ENCODE measurements around the gene RNH1.

The RNH1 gene

GRCh38 chr11:531919-532526, 25.0 kb upstream of the RNH1 start:
- no peak for DNase-seq
- Histone ChIP-seq H3K56ac (ENCODE audit: low read length) (no peak overlapping the region), H4K8ac (ENCODE audit: low read depth, low read length) (no peak overlapping the region), H3K23ac (ENCODE audit: low read length) (no peak overlapping the region), H3K4ac (ENCODE audit: low read depth, low read length) (no peak overlapping the region), H2BK120ac (ENCODE audit: low read depth, low read length) (no peak overlapping the region), H3K4me2 (ENCODE audit: low read length) (no peak overlapping the region), H3K79me2 (ENCODE audit: control insufficient read depth, insufficient read depth, low read length) (peaks cover 7% of the 10 kb centered on the region), H2BK5ac (ENCODE audit: low read length) (no peak overlapping the region), H2AK5ac (ENCODE audit: low read length) (no peak overlapping the region), H3K4me3 (ENCODE audit: low read length) (no peak overlapping the region), H3K9ac (ENCODE audit: low read length) (no peak overlapping the region), H3K79me1 (ENCODE audit: low read length) (peaks cover 12% of the 10 kb centered on the region), H2BK15ac (replicated peaks; ENCODE audit: low read depth) (no peak overlapping the region), H3K27ac (ENCODE audit: low read depth, low read length) (no peak overlapping the region), H4K5ac (ENCODE audit: low read length) (no peak overlapping the region), H3K36me3 (ENCODE audit: control insufficient read depth, insufficient read depth, low read length) (no peaks in the 10 kb centered on the region), H3K4me1 (ENCODE audit: control insufficient read depth, low read depth, low read length) (peaks cover 1% of the 10 kb centered on the region), H3K18ac (ENCODE audit: low read length) (no peak overlapping the region), H3K27me3 (ENCODE audit: insufficient read depth, low read length, poor library complexity) (no peaks in the 10 kb centered on the region)
- WGBS (ENCODE audit: extremely low coverage, insufficient coverage, low lambda C conversion rate) = no CpG with 5 or more reads among the region's 18 CpGs

GRCh38 chr11:530960-531831, 24.2 kb upstream of the RNH1 start:
- Histone ChIP-seq H3K79me1 (ENCODE audit: low read length) (peaks cover 12% of the 10 kb centered on the region), H3K4ac (ENCODE audit: low read depth, low read length) (no peak overlapping the region), H3K56ac (ENCODE audit: low read length) (no peak overlapping the region), H3K27ac (ENCODE audit: low read depth, low read length) (no peak overlapping the region), H4K8ac (ENCODE audit: low read depth, low read length) (no peak overlapping the region), H2AK5ac (ENCODE audit: low read length) (no peak overlapping the region), H3K79me2 (ENCODE audit: control insufficient read depth, insufficient read depth, low read length) (peaks cover 7% of the 10 kb centered on the region), H3K4me3 (ENCODE audit: low read length) (no peak overlapping the region), H2BK5ac (ENCODE audit: low read length) (no peak overlapping the region), H2BK120ac (ENCODE audit: low read depth, low read length) (no peak overlapping the region), H3K27me3 (ENCODE audit: insufficient read depth, low read length, poor library complexity) (no peaks in the 10 kb centered on the region), H3K9ac (ENCODE audit: low read length) (no peak overlapping the region), H3K4me2 (ENCODE audit: low read length) (no peak overlapping the region), H2BK15ac (replicated peaks; ENCODE audit: low read depth) (no peak overlapping the region), H3K23ac (ENCODE audit: low read length) (no peak overlapping the region), H4K5ac (ENCODE audit: low read length) (no peak overlapping the region), H3K4me1 (ENCODE audit: control insufficient read depth, low read depth, low read length) (peaks cover 1% of the 10 kb centered on the region), H3K18ac (ENCODE audit: low read length) (no peak overlapping the region), H3K36me3 (ENCODE audit: control insufficient read depth, insufficient read depth, low read length) (no peaks in the 10 kb centered on the region)
- WGBS (ENCODE audit: extremely low coverage, insufficient coverage, low lambda C conversion rate) = no CpG with 5 or more reads among the region's 28 CpGs
- no peak for DNase-seq

DNA sequence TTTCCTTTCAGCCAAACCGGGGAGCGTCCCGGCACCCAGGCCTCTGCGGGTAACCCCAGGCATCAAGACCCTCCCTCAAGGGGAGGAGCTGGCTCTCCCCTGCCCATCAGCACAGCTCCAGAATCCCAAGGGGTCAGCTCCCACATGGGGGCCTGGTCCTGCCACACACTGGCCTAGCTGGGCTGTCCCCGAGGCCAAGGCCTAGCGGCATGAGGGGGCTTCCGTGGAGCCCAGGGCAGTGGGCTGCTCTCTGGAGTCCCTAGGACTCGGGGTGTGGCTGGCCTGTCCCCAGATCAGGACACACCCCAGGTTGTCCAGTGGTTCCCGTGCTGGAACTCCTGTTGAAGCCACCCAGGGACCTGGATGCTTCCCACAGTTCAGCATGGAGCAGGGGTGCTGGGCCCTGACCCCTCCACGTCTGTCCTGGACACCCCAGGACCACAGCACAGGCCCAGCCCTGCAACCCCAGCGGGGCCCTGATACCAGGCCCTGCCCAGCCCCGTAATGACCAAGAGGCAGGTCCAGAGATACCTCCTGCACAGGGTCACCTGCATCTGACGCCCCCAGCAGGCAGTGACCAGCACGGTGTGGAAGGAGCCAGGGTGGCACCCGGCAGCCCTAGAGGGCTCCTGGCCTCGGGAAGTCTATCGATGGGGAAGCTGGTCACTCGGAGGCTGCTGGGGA, 22.8 kb upstream of the RNH1 start:
- Histone ChIP-seq H3K23ac (ENCODE audit: low read length) (no peak overlapping the region), H2BK5ac (ENCODE audit: low read length) (no peak overlapping the region)

DNA sequence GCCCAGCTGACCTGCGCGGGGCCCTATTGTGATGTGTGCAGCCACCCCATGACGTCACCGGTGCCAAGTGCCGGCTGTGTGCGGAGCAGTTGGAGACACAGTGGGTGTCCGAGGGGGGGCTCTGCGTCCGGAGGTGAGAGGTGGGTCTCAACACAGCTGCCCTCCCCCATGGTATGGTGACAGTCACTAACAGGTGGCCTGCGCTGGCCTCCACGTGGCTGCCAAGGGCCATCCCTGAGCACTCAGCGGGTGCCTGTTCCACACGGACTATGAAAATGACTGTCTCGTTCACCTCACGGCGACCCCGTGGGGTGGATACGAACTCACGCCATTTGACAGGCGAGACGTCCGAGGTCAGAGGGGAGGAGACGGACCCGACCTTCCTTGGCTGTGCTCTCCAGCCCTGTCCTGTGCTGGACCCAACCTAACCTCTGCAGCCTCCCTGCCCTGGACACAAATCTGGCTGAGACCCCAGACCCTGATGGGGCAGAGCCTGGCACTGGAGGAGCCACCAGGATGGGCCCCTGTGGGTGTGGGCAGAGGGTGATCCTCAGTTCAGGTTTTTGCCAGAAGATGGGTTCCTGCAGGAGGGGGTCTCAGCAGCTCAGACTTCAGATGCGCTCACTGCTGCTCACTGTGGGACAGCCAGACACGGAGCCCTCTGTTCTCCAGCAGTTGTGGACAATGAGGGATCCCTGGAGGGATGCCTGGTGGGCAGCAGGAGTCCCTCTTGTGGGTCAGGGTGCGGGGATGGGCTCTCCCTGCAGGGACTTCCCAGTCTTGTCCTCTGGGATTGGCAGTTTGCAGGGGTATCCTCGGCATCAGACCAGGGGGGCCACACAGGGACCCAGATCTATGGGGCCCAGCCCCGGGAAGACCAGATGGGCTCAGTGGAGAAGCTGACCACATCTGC, 22.0 kb upstream of the RNH1 start:
- no peak overlapping the region for H4K5ac ChIP-seq (ENCODE audit: low read length)
- H3K23ac ChIP-seq (ENCODE audit: low read length) = no peak overlapping the region
- H3K27me3 ChIP-seq (ENCODE audit: insufficient read depth, low read length, poor library complexity) = no peaks in the 10 kb centered on the region
- H3K27ac ChIP-seq (ENCODE audit: low read depth, low read length) = no peak overlapping the region
- no peak overlapping the region for H3K4me3 ChIP-seq (ENCODE audit: low read length)
- DNase-seq = no peak
- H3K9ac ChIP-seq (ENCODE audit: low read length) = no peak overlapping the region
- no peak overlapping the region for H3K56ac ChIP-seq (ENCODE audit: low read length)
- WGBS (ENCODE audit: extremely low coverage, insufficient coverage, low lambda C conversion rate) = no CpG with 5 or more reads among the region's 29 CpGs
- H2BK120ac ChIP-seq (ENCODE audit: low read depth, low read length) = no peak overlapping the region
- no peak overlapping the region for H2BK15ac ChIP-seq (replicated peaks; ENCODE audit: low read depth)
- no peaks in the 10 kb centered on the region for H3K4me1 ChIP-seq (ENCODE audit: control insufficient read depth, low read depth, low read length)
- no peak overlapping the region for H2BK5ac ChIP-seq (ENCODE audit: low read length)
- H3K79me1 ChIP-seq (ENCODE audit: low read length) = peaks cover 4% of the 10 kb centered on the region
- H4K8ac ChIP-seq (ENCODE audit: low read depth, low read length) = no peak overlapping the region
- no peak overlapping the region for H3K18ac ChIP-seq (ENCODE audit: low read length)
- no peak overlapping the region for H3K4ac ChIP-seq (ENCODE audit: low read depth, low read length)
- no peak overlapping the region for H2AK5ac ChIP-seq (ENCODE audit: low read length)
- H3K4me2 ChIP-seq (ENCODE audit: low read length) = no peak overlapping the region
- H3K79me2 ChIP-seq (ENCODE audit: control insufficient read depth, insufficient read depth, low read length) = peaks cover 2% of the 10 kb centered on the region
- H3K36me3 ChIP-seq (ENCODE audit: control insufficient read depth, insufficient read depth, low read length) = no peaks in the 10 kb centered on the region

More for the DNA sequence above, 22.8 kb upstream of the RNH1 start:
- no peak for DNase-seq
- Histone ChIP-seq H3K79me1 (ENCODE audit: low read length) (peaks cover 12% of the 10 kb centered on the region), H3K18ac (ENCODE audit: low read length) (no peak overlapping the region), H4K5ac (ENCODE audit: low read length) (no peak overlapping the region), H2BK15ac (replicated peaks; ENCODE audit: low read depth) (no peak overlapping the region), H3K79me2 (ENCODE audit: control insufficient read depth, insufficient read depth, low read length) (peaks cover 7% of the 10 kb centered on the region), H4K8ac (ENCODE audit: low read depth, low read length) (no peak overlapping the region), H3K56ac (ENCODE audit: low read length) (no peak overlapping the region), H3K9ac (ENCODE audit: low read length) (no peak overlapping the region), H3K4me2 (ENCODE audit: low read length) (no peak overlapping the region), H3K36me3 (ENCODE audit: control insufficient read depth, insufficient read depth, low read length) (no peaks in the 10 kb centered on the region), H2AK5ac (ENCODE audit: low read length) (no peak overlapping the region), H3K27me3 (ENCODE audit: insufficient read depth, low read length, poor library complexity) (no peaks in the 10 kb centered on the region), H3K27ac (ENCODE audit: low read depth, low read length) (no peak overlapping the region), H3K4ac (ENCODE audit: low read depth, low read length) (no peak overlapping the region), H3K4me3 (ENCODE audit: low read length) (no peak overlapping the region), H2BK120ac (ENCODE audit: low read depth, low read length) (no peak overlapping the region), H3K4me1 (ENCODE audit: control insufficient read depth, low read depth, low read length) (no peaks in the 10 kb centered on the region)
- WGBS (ENCODE audit: extremely low coverage, insufficient coverage, low lambda C conversion rate) = no CpG with 5 or more reads among the region's 18 CpGs

DNA sequence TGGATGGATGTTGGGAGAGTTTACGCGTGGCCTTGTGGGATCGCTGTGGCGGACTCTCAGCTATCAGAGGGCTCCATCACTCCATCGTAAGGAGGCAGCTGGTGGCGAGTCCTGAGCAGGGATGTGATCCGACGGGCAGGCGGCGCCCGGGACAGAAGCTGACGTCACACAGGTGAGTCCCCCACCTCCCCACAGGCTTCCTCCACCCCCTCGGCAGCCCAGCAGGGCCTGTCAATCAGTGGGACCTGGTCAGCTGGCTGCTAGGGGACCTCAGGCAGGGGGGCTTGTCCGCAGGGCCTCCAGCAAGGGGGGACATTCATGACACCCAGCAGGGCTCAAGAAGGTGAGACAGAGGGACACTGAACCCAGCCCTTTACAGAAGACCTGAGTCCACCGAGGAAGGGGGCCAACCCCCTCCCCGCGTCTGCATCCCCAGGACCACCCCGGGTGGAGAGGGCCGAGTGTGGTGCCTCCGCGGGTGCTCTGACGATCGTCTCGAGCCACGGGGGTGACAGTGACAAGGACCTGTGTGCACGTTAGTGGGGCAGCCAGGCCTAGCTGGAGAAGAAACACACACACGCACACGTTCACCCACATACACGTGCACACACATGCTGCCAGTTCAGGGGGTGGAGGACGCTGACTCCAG, 21.2 kb upstream of the RNH1 start:
- no peaks in the 10 kb centered on the region for H3K27me3 ChIP-seq (ENCODE audit: insufficient read depth, low read length, poor library complexity)
- H4K5ac ChIP-seq (ENCODE audit: low read length) = no peak overlapping the region
- H2BK5ac ChIP-seq (ENCODE audit: low read length) = no peak overlapping the region
- H3K4me1 ChIP-seq (ENCODE audit: control insufficient read depth, low read depth, low read length) = no peaks in the 10 kb centered on the region
- no peak overlapping the region for H4K8ac ChIP-seq (ENCODE audit: low read depth, low read length)
- no peak overlapping the region for H2BK120ac ChIP-seq (ENCODE audit: low read depth, low read length)
- H3K36me3 ChIP-seq (ENCODE audit: control insufficient read depth, insufficient read depth, low read length) = no peaks in the 10 kb centered on the region
- H2AK5ac ChIP-seq (ENCODE audit: low read length) = no peak overlapping the region
- H3K18ac ChIP-seq (ENCODE audit: low read length) = no peak overlapping the region
- H3K56ac ChIP-seq (ENCODE audit: low read length) = no peak overlapping the region
- no peak overlapping the region for H3K27ac ChIP-seq (ENCODE audit: low read depth, low read length)
- no peak overlapping the region for H3K4ac ChIP-seq (ENCODE audit: low read depth, low read length)
- no peak overlapping the region for H3K4me2 ChIP-seq (ENCODE audit: low read length)
- no peak overlapping the region for H3K9ac ChIP-seq (ENCODE audit: low read length)
- H3K79me1 ChIP-seq (ENCODE audit: low read length) = no peaks in the 10 kb centered on the region
- WGBS (ENCODE audit: extremely low coverage, insufficient coverage, low lambda C conversion rate) = no CpG with 5 or more reads among the region's 30 CpGs
- H3K79me2 ChIP-seq (ENCODE audit: control insufficient read depth, insufficient read depth, low read length) = no peaks in the 10 kb centered on the region
- no peak overlapping the region for H3K4me3 ChIP-seq (ENCODE audit: low read length)
- H2BK15ac ChIP-seq (replicated peaks; ENCODE audit: low read depth) = no peak overlapping the region
- H3K23ac ChIP-seq (ENCODE audit: low read length) = no peak overlapping the region
- DNase-seq = no peak
